GM19193 (cell line): ENCODE data around the gene RGS16.

Experiments
- POLR2A ChIP-seq: IDR thresholded peaks from 4 replicates; pipeline ENCODE4 v1.6.1; 2011; ENCODE audit not compliant: insufficient read depth, insufficient read length; ENCODE audit errors: extremely low read depth

RGS16 gene

GRCh38 chr1:182552527-182552926 lies 51.7 kb downstream of the RGS16 start:
- TF ChIP-seq POLR2A = no peak

DNA sequence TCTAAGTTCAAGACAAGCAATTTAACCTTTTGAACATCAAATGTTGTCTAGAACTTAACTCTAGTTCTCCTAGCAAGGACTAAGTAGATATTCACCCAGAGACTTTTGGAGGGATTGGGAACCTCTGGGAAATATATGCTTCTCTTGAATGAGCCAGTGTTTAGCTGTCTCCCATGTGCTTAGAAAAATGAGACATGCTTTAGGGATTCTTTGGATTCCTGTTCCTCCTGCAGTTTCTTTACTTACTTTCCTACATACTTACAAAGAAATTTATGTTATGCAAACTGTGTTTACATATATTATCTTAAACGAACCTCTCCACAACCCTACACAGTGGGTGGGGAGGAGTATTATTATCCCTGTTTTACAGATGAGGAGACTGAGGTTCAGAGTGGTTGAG lies 54.4 kb downstream of the RGS16 start:
- no peak for TF ChIP-seq POLR2A

GRCh38 chr1:182549346-182549745 lies 54.8 kb downstream of the RGS16 start:
- TF ChIP-seq POLR2A = no peak
